SU-DHL-6 (cell line): Measurements from ENCODE around the gene BRS3.

ENCODE experiments used
- CTCF ChIP-seq: fragments of 200-600 bp; sonication (generic); IDR thresholded peaks from one replicate; pipeline ENCODE4 v1.5.1; 2017; ENCODE audit warnings: antibody characterized with exemption, mild to moderate bottlenecking, low read length, moderate library complexity; ENCODE audit not compliant: insufficient read depth, poor library complexity, severe bottlenecking
- EZH2phosphoT487 ChIP-seq: fragments of 200-600 bp; sonication (generic), shearing (Covaris generic); conservative IDR thresholded peaks from 2 replicates; pipeline ENCODE4 v1.6.1; 2018; ENCODE audit warnings: mild to moderate bottlenecking, antibody characterized with exemption, low read length, moderate library complexity, mixed read lengths

DNA sequence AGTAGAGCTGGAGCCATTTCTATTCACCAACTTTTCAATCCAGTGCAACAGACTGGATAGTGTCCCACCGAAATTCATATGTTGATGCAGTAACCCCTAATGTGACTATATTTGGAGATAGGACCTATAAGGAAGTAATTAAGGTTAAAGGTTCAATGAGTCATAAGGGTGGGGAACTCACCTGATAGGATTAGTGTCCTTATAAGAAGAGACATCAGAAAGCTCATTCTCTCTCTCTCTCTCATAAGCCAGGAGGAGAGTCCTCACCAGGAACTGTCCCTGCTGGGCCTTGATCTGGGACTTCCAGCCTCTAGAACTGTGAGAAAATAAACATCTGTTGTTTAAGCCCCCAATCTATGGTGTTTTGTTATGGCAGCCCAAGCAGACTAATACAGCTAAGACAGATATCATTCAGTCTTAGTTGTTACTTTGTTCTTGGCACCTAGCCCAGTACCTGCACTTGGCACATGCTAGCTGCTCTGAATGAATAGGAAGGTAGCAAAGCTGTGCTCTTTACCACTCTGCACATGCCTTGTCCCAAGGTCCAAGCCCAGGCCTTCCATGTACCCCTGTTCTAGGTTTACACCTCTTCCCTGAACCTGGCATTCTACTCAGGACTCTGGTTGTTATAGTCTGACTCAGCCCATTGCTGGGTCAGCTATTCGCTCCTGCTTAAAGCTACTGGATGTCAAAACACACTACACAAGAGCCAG, 19.2 kb upstream of the BRS3 start:
- TF ChIP-seq CTCF (no peak), EZH2phosphoT487 (no peak)
